GM18861 (cell line): ENCODE data around the gene DOCK1.

Experiments used
- ATAC-seq: cut with Tn5 transposase; IDR thresholded peaks from one replicate; pipeline ENCODE4 v1.9.1; 2021; ENCODE audit not compliant: unreplicated experiment

DOCK1 gene

GRCh38 chr10:127441350-127442219, 536.4 kb downstream of the DOCK1 start:
- ATAC-seq: no peak

- no peak for ATAC-seq
These were observed 536.9 kb downstream of the DOCK1 start for GRCh38 chr10:127442220-127442525.

- no peak for ATAC-seq
These were observed 538.9 kb downstream of the DOCK1 start for GRCh38 chr10:127444155-127444554.

- ATAC-seq: no peak
These were observed 542.0 kb downstream of the DOCK1 start for GRCh38 chr10:127447197-127447596.

- no peak for ATAC-seq
These were observed 544.3 kb downstream of the DOCK1 start for GRCh38 chr10:127449490-127449889.

- no peak for ATAC-seq
These were observed 545.4 kb downstream of the DOCK1 start for GRCh38 chr10:127450644-127451043.

- no peak for ATAC-seq
These were observed 546.4 kb downstream of the DOCK1 start for GRCh38 chr10:127451628-127452027.

GRCh38 chr10:127452568-127452967, 547.3 kb downstream of the DOCK1 start:
- ATAC-seq: no peak

GRCh38 chr10:127453706-127454105, 548.5 kb downstream of the DOCK1 start:
- ATAC-seq: no peak

- no peak for ATAC-seq
These were observed 550.9 kb downstream of the DOCK1 start for GRCh38 chr10:127456122-127456521.

- no peak for ATAC-seq
These were observed 553.0 kb downstream of the DOCK1 start for GRCh38 chr10:127458016-127458810.

- no peak for ATAC-seq
These were observed 553.6 kb downstream of the DOCK1 start for GRCh38 chr10:127458829-127459228.

- ATAC-seq: no peak
These were observed 554.7 kb downstream of the DOCK1 start for GRCh38 chr10:127459918-127460317.

- ATAC-seq: no peak
These were observed 557.5 kb downstream of the DOCK1 start for GRCh38 chr10:127462643-127463295.

- no peak for ATAC-seq
These were observed 558.3 kb downstream of the DOCK1 start for GRCh38 chr10:127463548-127463947.

- ATAC-seq: no peak
These were observed 559.3 kb downstream of the DOCK1 start for GRCh38 chr10:127464561-127464960.

GRCh38 chr10:127467811-127468210, 562.6 kb downstream of the DOCK1 start:
- ATAC-seq: no peak

- no peak for ATAC-seq
These were observed 563.4 kb downstream of the DOCK1 start for GRCh38 chr10:127468632-127469031.

- no peak for ATAC-seq
These were observed 565.7 kb downstream of the DOCK1 start for GRCh38 chr10:127470911-127471310.

- no peak for ATAC-seq
These were observed 567.7 kb downstream of the DOCK1 start for GRCh38 chr10:127472976-127473375.

- no peak for ATAC-seq
These were observed 569.3 kb downstream of the DOCK1 start for GRCh38 chr10:127474501-127474900.
